HG03025 (cell line): Measurements from ENCODE around the gene HGS.

ENCODE experiments used
- ATAC-seq: cut with Tn5 transposase; IDR thresholded peaks from one replicate; pipeline ENCODE4 v1.9.1; 2021; ENCODE audit warnings: mild to moderate bottlenecking, moderate library complexity; ENCODE audit not compliant: unreplicated experiment, low FRiP score

The HGS gene

GRCh38 chr17:81683584-81684441 is at the start of gene HGS, which contains the start of gene ARL16:
TSS of gene HGS (plus strand) at chr17:81684011. CDS start at chr17:81684067, 56 bp downstream.
TSS of gene ARL16 (minus strand) at chr17:81683797. CDS start at chr17:81683753, 44 bp downstream.
- ATAC-seq = peak; percentile 90

DNA sequence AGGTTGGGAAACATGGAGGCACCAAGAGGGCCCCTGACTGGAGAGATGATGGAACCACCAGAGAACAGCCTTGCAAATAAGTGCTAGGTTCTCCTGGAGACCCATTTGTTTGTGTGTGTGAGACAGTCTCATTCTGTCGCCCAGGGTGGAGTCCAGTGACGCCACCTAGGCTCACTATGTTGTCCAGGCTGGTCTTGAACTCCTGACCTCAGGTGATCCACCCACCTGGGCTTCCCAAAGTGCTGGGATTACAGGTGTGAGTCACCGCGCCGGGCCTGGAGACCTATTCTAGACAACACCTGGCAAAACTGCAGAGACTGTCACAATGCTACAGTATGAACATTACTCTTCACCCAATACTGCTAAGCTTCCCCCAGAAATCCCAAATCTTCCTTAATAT is 48.4 kb upstream of the HGS start:
- no peak for ATAC-seq

GRCh38 chr17:81635973-81636504 is 47.8 kb upstream of the HGS start:
- ATAC-seq = no peak

DNA sequence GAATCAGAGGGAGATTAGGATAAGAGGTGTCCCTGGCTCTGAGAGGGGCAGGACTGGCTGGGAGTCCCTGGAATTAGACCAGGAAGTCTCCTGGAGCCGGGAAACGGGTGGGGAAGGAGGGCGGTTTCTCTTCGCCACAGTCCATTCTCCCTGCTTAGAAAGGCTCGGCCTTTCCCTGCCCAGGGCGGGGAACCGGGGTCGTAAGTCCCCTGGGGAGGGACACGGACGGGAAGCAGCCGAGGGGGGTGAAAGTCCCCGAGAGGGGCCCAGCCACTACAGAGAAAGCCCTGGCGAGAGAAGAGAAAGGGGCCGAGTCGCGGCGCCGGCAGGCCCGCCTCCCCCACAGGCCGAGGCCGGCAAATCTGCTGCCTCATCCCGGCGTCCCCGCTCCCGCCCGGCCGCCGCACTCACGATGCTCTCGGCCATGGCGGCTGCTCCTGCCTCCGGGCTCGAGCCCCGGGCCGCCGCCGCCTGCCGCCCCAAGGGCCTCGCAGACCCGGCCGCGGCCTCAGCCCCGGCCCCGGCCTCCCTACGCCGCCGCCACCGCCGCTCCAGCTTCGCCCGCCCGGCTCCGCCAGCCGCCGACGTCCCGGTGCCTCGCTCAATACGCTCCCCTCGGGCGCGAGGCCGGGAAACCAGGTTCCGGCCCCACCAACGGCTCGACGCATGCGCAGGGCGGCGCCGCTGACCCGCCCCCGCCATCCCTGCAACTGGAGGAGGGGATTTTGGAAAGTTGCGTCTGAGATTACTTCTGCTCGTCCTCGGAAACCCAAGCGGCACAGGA is 47.1 kb upstream of the HGS start, which contains the start of the genes NPLOC4 and TSPAN10:
Gene NPLOC4 (minus strand): TSS at position 608 of the 784 bp plus-strand sequence. CDS start 182 bp downstream, at position 426.
Gene TSPAN10 (plus strand): TSS at position 692 of the 784 bp plus-strand sequence. CDS start 5,217 bp downstream, outside the sequence.
- ATAC-seq = peak; percentile 73

DNA sequence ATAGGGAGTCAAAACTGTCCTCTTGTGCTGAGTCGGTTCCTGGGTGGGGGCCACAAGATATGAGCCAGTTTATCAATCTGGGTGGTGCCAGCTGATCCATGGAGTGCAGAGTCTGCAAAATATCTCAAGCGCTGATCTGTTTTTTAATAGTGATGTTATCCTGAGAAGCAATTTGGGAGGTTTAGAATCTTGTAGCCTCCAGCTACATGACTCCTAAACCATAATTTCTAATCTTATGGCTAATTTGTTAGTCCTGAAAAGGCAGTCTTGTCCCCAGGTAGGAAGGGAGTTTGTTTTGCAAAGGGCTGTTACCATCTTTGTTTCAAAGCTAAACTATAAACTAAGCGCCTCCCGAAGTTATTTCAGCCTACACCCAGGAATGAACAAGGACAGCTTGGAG is 45.1 kb upstream of the HGS start:
- no peak for ATAC-seq

DNA sequence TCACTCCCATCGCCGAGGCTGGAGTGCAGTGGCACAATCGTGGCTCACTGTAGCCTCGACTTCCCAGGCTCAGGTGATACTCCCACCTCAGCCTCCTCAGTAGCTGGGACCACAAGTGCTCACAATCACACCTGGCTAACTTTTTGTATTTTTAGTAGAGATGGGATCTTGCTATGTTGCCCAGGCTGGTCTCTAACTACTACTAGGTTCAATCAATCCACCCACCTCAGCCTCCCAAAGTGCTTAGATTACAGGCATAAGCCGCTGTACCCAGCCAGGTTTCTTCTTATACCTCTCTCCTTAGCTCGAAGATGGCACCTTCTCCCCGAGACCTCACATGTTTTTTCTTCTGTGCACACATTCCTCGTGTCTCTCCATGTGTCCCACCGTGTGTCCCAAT is 43.8 kb upstream of the HGS start:
- no peak for ATAC-seq

- no peak for ATAC-seq
Measured at GRCh38 chr17:81641825-81642489, 41.9 kb upstream of the HGS start.

DNA sequence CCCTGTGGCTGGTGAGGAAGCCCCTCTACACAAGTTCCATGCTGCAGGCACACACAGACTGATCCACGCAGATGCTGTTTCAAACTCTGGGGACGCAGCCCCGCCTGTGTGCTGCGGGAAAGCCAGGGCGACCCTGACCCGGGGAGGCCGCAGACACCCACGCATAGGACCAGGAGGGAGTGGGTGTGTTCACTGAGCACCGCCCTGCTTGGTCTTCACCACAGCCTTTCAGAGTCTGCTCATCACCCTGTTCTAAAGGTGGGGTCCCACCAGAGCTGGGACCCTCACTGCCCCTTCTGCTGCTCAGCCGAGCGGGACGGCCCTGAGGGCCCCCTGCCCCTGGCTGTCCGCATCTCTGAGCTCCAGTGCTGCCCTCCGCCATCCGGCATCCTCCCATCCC is 39.3 kb upstream of the HGS start:
- no peak for ATAC-seq

GRCh38 chr17:81644976-81645952 is 38.5 kb upstream of the HGS start:
- no peak for ATAC-seq

- no peak for ATAC-seq
Measured at GRCh38 chr17:81646869-81647600, 36.8 kb upstream of the HGS start.

- ATAC-seq = no peak
Measured at GRCh38 chr17:81647640-81648012, 36.2 kb upstream of the HGS start.

DNA sequence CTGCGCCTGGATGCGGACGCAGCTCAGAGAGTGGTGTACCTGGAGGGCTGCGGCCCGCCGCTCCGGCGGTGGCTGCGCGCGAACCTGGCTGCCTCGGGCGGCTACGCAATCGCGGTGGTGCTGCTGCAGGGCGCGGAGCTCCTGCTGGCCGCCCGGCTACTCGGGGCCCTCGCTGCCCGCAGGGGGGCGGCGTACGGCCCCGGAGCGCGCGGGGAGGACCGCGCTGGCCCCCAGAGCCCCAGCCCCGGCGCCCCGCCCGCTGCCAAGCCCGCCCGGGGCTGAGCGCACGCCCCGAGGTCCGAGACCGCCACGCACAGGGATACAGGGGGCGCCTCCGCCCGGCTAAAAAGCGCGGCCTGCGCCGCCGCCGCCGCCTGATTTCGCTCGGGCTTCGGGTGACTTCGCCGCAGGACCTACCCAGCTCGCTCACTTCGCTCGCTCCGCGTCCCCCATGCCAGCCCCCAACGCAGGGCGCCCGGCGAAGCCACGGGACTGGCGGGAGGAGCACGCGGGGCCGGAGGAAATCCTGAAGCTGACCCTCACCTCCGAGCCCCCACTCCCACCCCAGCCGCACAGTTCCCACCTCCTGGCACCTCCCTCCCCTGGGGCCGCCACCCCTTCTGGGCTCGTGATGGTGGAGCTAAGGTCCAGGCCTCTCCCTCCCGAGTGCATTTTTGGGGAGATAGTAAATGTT is 35.7 kb upstream of the HGS start:
- no peak for ATAC-seq

DNA sequence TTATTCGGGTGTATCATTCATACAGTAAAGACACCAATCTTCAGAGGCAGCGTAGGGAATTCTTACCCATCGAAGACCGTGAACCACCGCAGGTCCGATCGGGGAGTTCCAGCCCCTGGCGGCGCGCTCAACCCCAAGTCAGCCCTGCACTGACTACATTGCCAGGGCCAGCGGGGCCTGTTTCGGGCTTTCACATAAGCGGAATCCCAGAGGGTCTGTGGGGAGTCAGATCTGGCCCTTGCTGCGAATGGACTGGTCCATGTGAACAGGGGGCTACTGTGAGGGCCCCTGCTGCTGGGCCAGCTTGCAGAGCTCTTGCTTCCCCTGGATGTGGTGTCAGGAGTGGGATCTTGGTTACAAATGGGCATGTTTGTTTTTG is 35.1 kb upstream of the HGS start:
- no peak for ATAC-seq

DNA sequence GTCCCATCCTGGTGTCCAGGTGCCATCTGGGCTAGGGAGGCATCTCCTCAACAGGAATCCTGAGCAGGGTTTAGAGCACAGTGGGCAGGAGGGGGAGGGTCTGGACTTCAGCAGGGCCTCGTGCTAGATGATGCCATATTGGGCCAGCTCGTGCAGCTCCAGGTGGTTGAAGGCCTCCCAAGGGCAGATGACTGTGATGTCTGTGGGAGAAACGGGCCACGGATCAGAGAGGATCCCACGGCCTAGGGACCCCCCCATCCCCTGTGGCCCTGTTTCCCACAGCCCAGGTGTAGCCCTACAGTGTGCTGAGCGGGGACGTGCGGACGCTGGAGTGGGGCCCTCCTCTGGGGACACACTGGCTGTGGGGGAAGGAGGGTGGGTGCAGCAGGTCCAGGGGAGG is 32.9 kb upstream of the HGS start:
- ATAC-seq = no peak

- ATAC-seq = no peak
Measured at GRCh38 chr17:81651692-81652091, 32.1 kb upstream of the HGS start.

GRCh38 chr17:81652906-81653771 is 30.7 kb upstream of the HGS start:
- ATAC-seq = no peak

DNA sequence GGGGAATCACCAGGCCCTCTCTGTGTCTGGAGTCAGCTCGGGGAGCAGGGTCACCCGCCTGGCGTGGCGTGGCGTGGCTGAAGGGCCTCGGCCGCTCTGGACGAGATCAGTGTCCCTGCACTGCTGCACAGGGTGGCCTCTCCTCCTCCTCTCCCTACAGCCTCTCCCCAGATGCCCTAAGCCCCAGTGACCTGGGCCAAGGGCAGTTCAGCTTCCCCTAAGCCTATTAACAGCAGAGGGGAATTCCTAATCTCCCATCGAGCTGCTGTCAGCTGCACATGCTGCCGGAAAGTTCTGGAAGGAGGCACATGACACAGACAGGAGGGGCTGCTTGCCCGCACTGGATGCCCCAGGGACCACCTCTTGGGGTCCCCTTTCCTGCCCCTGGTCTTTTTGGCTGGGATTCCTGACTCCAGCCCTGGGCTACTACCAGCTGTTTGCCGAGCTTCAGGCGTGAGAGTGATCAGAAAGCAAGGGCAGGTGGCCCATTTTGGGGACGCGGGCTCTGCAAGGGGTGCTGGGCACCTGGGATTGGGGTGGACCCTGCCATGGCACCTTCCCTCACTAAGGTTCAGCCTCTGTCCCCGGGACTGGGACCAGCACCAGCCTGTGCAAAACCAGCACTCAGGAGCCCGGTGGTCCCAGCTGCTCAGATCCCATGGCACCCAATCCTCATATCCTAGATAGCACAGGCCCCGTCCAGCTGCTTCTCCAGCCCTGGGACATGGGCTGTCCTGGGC is 28.3 kb upstream of the HGS start:
- no peak for ATAC-seq
